Omental fat pad (tissue), 4 donors: Measurements from ENCODE around the gene ZNF80. TPM values are rescaled to one million over a fixed set of nuclear protein-coding genes. Genes with fewer than 3 reads are reported as not detected.

Source experiments
- ATAC-seq: fragments of 150-250 bp; one replicate; pipeline ENCODE4 v1.9.1; 2016; ENCODE audit warnings: mild to moderate bottlenecking, moderate library complexity; ENCODE audit not compliant: low FRiP score
- DNase-seq: peaks from one replicate; pipeline ENCODE4 v3.0.0-alpha.2; 2019; ENCODE audit warnings: low spot score
- total RNA-seq, 4 donors: library from RNA; depleted of rRNA; stranded (reverse); fragments of >200 nt; gene quantifications; one replicate each; pipeline ENCODE4 v1.1.0, GENCODE V29; 2016
- TF ChIP-seq, protein P1 (sequence below), 3 donors: fragments of 450-650 bp; IDR thresholded peaks; one replicate each; pipeline ENCODE4 v1.5.1; 2016 to 2017; ENCODE audit warnings: antibody characterized with exemption in 3 of 3, mild to moderate bottlenecking in 3 of 3, moderate library complexity in 2 of 3

Gene ZNF80
- total RNA-seq, 4 donors from 2014 or later: 0.19 to 0.24 TPM; not detected in 2

DNA sequence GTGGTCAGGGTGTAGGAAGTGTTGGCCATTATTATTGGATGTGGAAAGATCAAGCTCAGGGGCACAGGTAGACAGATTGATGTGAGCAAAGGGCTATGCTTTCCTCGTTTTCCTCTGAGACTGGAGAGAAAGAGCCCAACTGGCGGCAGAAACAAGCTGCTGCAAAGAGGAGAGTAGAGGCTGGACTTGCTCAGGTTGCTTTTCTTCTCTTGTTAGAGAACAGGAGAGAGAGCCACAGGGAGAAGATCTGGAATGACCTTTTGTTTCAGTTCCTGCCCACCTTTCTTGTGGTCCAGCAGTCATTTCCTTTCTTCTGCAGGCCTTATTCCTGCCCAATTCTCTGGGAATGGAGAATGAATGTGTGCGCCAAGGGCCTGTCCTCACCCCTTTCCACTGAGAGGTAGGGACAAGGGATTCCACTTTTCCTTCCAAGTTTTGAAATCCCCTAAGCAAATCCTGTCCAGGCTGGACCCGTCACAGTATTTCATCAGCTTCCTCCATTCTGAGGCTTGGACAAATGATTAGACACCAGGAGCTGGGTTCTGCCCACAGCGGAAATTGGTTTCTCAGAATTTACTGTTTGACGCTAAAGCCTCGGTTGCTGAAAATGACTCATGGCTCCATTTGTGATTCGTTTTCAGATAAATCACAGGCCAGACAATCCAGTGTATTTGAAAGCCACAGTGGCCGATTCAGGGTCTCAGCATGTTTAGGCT lies 16.1 kb downstream of the ZNF80 start:
- ATAC-seq: no peak
- TF ChIP-seq, protein P1, sequence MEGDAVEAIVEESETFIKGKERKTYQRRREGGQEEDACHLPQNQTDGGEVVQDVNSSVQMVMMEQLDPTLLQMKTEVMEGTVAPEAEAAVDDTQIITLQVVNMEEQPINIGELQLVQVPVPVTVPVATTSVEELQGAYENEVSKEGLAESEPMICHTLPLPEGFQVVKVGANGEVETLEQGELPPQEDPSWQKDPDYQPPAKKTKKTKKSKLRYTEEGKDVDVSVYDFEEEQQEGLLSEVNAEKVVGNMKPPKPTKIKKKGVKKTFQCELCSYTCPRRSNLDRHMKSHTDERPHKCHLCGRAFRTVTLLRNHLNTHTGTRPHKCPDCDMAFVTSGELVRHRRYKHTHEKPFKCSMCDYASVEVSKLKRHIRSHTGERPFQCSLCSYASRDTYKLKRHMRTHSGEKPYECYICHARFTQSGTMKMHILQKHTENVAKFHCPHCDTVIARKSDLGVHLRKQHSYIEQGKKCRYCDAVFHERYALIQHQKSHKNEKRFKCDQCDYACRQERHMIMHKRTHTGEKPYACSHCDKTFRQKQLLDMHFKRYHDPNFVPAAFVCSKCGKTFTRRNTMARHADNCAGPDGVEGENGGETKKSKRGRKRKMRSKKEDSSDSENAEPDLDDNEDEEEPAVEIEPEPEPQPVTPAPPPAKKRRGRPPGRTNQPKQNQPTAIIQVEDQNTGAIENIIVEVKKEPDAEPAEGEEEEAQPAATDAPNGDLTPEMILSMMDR (IDR thresholded peaks at IDR 0.05): no peak
- no peak for DNase-seq

DNA sequence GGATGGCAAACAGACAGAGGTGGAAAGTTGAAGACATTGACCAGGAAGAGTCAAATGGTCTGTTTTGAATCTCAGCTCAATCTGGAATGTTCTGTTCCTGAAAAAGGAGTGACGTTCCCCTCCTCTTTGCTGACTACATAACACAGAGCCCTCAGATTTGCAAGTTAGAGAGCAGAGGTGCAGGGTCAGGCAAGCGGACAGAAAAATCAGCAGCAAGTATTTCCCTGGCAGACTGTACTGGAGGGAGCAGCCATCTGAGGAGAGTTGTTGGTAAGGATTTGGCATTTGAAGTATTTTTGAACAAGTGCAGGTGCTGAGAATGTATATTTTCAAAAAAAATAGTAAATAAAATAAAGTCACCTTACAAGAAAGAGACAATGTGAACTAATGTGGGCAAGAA lies 17.6 kb downstream of the ZNF80 start:
- TF ChIP-seq, protein P1 (IDR thresholded peaks at IDR 0.05): no peak
- ATAC-seq: no peak
- no peak for DNase-seq

DNA sequence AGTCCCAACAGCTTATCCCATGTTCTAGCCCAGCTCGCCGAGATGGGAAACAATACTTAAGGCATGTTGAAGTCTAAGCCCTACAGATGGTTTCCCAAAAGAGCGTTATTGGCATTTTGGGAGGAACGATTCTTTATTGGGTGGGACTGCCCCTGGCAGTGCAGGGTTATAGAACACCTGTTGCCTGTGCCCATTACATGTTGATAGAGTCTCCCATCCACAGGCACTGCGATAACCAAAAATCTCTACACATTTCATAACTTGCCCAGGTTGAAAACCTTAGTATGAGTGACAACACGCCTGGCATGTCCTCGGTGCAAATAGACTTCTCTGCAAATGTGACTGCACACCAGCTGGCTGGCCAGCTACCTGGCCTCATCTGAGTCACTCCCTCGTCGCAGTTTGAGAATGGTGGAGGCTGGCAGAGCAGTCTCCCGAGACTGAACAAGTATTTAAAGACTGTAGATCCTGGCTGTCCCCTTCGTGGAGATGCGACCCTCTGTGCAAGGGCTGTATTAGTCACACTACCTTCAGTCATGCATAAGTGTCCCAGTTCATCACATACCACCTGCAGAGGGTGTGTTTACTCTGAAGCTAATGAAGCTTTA lies 18.7 kb downstream of the ZNF80 start:
- DNase-seq: no peak
- TF ChIP-seq, protein P1 (IDR thresholded peaks at IDR 0.05): no peak
- ATAC-seq: no peak

DNA sequence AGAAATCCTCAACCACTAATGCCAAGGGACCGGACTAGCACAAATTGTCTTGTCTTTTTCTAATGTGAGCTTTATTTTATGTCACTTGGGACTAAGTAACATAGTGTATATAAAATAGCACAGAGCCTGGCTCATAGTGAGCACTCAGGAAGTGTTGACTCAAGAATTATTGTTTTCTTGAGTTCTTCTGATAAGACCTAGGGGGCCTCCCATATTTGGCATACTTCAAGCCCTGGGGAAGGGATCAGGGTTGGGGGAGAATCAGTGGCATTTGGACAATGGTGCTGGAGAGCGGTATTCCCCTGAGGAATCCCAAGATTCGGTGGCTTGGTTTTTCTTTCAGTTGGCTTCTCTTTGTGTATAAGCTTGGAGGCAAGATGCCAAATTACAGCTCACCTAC lies 19.4 kb downstream of the ZNF80 start:
- TF ChIP-seq, protein P1 (IDR thresholded peaks at IDR 0.05): no peak
- ATAC-seq (no peak), DNase-seq (no peak)

DNA sequence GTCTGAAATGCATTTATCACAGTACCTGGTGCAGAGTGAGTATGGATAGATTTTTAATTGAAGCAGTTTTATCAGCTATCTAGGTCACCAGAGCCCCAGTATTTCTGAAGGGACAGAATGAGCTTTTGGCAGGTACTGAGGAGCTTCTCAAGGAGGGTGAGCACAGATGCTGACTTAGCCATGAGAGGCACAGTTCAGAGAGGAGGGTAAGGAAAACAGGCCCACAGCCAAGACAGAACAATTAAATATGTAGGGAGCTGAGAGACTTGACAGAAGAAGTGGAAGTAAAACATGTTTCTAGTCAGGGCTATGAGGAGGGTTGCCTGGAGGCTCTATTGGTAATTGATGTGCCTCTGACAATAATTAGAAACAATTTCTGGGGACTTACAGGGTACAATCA lies 20.1 kb downstream of the ZNF80 start:
- DNase-seq (no peak), ATAC-seq (no peak)
- TF ChIP-seq, protein P1 (IDR thresholded peaks at IDR 0.05): no peak

DNA sequence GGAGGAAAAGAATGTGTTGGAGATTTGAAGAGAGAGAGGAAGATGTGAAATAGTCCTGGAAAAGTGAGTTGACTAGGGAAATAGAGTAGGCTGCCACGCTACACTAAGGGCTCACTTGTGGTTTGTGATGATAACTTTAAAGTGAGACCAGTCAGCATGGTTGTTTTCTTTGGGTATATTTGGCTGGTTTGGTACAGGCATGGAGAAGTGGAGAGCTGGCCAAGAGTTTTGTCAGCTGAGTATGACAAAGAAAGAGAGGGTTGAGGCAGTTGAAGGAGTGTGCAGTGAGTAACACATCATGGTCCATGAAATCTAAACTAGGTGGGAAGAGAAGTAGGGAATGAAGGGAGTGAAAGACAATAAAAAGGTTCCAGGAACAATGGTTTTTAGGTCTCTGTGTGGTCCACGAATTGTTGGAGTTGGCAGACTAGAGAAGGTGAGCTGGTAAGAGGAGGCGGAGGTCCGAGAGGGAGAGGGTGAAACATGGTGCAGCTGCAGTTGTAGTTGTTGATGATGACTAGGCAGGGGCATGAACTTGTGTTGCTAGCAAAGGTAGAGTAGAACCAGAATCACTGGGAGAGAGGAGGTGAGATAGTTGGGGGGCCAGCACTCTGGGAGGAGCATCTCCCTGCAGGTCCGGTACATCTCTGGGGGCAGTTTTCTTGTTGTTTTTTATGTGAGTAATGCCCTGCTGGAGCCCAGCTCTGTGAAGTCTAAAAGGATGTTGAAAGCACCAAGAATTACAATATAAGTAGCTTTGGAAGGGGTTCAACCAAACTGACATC lies 21.0 kb downstream of the ZNF80 start:
- ATAC-seq: no peak
- TF ChIP-seq, protein P1 (IDR thresholded peaks at IDR 0.05): no peak
- no peak for DNase-seq
